Bronchial epithelial cell (primary cell): ENCODE results near the gene FERMT2. TPM values are rescaled to one million over a fixed set of nuclear protein-coding genes. Genes with fewer than 3 reads are reported as not detected.

ENCODE experiments used
- DNase-seq: peaks from one replicate; pipeline ENCODE4 v3.0.0-alpha.2; 2010; ENCODE audit warnings: low read depth
- FAIRE-seq: peaks from 2 replicates; lab custom pipeline; 2011; peaks lifted over from hg19 to GRCh38; lab: Jason Lieb, UNC
- H3K27me3 ChIP-seq: 2 replicates; pipeline ENCODE4 v1.5.1; 2011; ENCODE audit warnings: low read length; ENCODE audit not compliant: control insufficient read depth, insufficient read depth
- H3K36me3 ChIP-seq: 2 replicates; pipeline ENCODE4 v1.5.1; 2011; ENCODE audit warnings: low read length; ENCODE audit not compliant: control insufficient read depth, insufficient read depth
- H3K4me3 ChIP-seq: 2 replicates; pipeline ENCODE4 v1.5.1; 2011; ENCODE audit warnings: mild to moderate bottlenecking, low read depth, low read length, control low read depth
- CTCF ChIP-seq: IDR thresholded peaks from 2 replicates; pipeline ENCODE4 v1.5.1; 2011; ENCODE audit warnings: mild to moderate bottlenecking, moderate library complexity, low read length, control low read depth, inconsistent platforms; ENCODE audit not compliant: insufficient read depth, severe bottlenecking
- total RNA-seq: library from RNA; depleted of rRNA; stranded (reverse); fragments of >200 nt; gene quantifications from 2 replicates; pipeline ENCODE4 v1.2.1, GENCODE V29; 2014

Gene FERMT2
- total RNA-seq, 1 donor from 2014 or later: 24.0 TPM

- no peak for TF ChIP-seq CTCF
- peak; percentile 90 for DNase-seq
- H3K4me3 ChIP-seq: no peak overlapping the region
- FAIRE-seq: no peak
- H3K36me3 ChIP-seq: no peaks in the 10 kb centered on the region
- H3K27me3 ChIP-seq: no peaks in the 10 kb centered on the region
These were observed 44.7 kb downstream of the FERMT2 start for GRCh38 chr14:52906141-52906601.

DNA sequence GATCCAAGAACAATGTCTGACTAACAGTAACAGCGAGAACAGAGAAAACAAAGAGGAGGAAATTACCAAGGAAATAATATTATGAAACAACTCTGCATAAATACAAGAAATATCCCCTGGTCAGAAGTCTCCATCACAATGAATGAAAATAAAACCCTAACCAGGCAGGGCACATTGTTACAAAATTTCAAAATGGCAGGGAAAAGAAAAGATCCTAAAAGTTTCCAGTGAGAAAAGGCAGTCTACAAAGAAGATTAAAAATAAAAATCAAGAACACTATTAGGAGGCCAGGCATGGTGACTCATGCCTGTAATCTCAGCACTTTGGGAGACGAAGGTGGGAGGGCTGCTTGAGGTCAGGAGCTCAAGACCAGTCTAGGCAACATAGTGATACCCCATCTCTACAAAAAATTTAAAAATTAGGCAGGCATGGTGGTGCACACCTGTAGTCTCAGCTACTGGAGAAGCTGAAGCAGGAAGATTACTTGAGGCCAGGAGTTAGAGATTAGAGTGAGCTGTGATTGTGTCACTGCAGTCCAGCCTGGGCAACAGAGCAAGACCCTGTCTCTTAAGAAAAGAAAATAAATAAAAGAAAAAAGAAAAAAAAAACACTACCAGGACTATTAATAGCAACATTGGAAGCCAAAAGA, 47.8 kb downstream of the FERMT2 start:
- no peak overlapping the region for H3K4me3 ChIP-seq
- no peak for TF ChIP-seq CTCF
- H3K36me3 ChIP-seq: no peaks in the 10 kb centered on the region
- no peaks in the 10 kb centered on the region for H3K27me3 ChIP-seq
- DNase-seq (peak; percentile 45), FAIRE-seq (no peak)

- no peak for TF ChIP-seq CTCF
- no peaks in the 10 kb centered on the region for H3K36me3 ChIP-seq
- H3K27me3 ChIP-seq: no peaks in the 10 kb centered on the region
- DNase-seq (no peak), FAIRE-seq (no peak)
- H3K4me3 ChIP-seq: no peak overlapping the region
These were observed 49.4 kb downstream of the FERMT2 start for GRCh38 chr14:52901357-52901980.

GRCh38 chr14:52900731-52901130, 50.1 kb downstream of the FERMT2 start:
- TF ChIP-seq CTCF: no peak
- Histone ChIP-seq H3K27me3 (no peaks in the 10 kb centered on the region), H3K4me3 (no peak overlapping the region), H3K36me3 (no peaks in the 10 kb centered on the region)
- no peak for FAIRE-seq
- DNase-seq: no peak

- no peaks in the 10 kb centered on the region for H3K36me3 ChIP-seq
- DNase-seq (no peak), FAIRE-seq (no peak)
- H3K4me3 ChIP-seq: no peak overlapping the region
- no peaks in the 10 kb centered on the region for H3K27me3 ChIP-seq
- TF ChIP-seq CTCF: no peak
These were observed 52.4 kb downstream of the FERMT2 start for GRCh38 chr14:52898496-52898895.
